GM06990 (cell line): ENCODE measurements around the gene COL16A1.

Experiments
- DNase-seq: peaks from one replicate; pipeline ENCODE4 v3.0.0-alpha.2; 2011; ENCODE audit not compliant: insufficient read length; ENCODE audit errors: extremely low read depth
- H3K27me3 ChIP-seq: replicated peaks from 2 replicates; pipeline ENCODE4 v1.6.0; 2011; ENCODE audit warnings: low read length; ENCODE audit not compliant: control insufficient read depth, insufficient read depth
- H3K36me3 ChIP-seq: 2 replicates; pipeline ENCODE4 v1.5.1; 2011; ENCODE audit warnings: low read length; ENCODE audit not compliant: control insufficient read depth, insufficient read depth
- H3K4me3 ChIP-seq: replicated peaks from 2 replicates; pipeline ENCODE4 v1.5.1; 2011; ENCODE audit warnings: low read depth, mild to moderate bottlenecking, control low read depth, low read length
- CTCF ChIP-seq: IDR thresholded peaks from 2 replicates; pipeline ENCODE4 v1.5.1; 2011; ENCODE audit warnings: low read length, control low read depth, mild to moderate bottlenecking, inconsistent platforms; ENCODE audit not compliant: insufficient read depth, poor library complexity, severe bottlenecking

The COL16A1 gene

DNA sequence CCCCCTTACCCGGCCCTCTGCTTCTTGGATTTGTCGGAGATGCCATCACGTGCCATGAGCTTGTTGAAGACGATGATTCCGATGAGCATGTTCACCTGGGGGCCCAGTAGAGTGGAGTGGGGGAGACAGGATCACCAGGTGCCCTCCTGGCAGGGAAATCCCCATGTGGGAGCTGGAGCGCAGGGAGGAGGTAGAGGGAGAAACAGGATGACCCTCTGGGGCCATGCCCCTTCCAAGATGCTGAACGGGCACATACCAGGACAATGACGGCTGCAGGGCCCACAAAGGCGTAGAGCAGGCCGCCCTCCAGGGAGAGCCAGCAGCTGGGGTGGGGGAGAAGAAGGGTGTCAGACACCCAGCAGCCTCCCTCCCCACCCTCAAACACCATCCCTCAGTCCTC, 31.8 kb upstream of the COL16A1 start:
- Histone ChIP-seq H3K36me3 (no peaks in the 10 kb centered on the region), H3K27me3 (peaks cover 1% of the 10 kb centered on the region; the same call in 1 of the 2 replicates), H3K4me3 (no peak overlapping the region)
- no peak for TF ChIP-seq CTCF
- no peak for DNase-seq

GRCh38 chr1:31734582-31735107, 30.8 kb upstream of the COL16A1 start:
- no peak overlapping the region for H3K4me3 ChIP-seq
- TF ChIP-seq CTCF = no peak
- H3K27me3 ChIP-seq = peaks cover under 1% of the 10 kb centered on the region; the same call in 1 of the 2 replicates
- no peak for DNase-seq
- no peaks in the 10 kb centered on the region for H3K36me3 ChIP-seq

DNA sequence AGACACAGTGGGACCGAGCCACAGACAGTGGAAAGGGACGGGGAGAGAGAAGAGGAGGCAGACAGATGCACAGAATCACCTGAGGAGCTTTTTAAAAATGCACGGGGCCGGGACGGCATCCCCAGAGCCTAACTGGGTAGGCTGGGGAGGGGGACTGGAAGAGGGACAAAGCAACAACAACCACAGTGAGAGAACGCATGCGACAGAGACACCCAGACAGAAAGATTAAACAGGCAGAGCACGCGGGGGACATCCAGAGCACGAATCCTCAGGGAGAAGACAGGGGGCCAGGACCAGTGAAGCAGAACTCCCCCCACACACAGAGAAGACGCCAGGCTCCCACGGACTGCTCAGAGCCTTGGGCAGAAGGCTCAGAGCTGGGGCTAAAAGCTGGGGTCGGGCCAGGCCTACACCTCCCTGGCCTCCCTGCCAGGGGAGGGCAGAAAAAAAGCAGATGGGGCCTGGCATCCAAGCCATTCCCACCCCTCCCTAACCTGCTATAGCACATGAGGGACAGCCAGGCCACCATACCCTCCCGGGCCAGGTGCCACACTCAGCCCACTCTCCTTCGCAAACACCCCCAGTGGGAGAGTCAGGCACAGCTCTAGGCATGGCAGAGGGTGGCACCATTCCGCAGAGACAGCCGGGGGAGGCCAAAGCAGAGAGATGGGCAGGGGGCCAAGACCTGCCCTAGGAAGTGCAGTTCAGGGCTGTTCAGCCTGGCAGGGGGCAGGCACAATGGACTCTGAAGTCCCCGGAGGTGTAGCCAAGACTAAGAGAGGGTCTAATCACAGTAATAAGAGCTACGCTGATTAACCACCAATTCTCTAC, 29.8 kb upstream of the COL16A1 start:
- TF ChIP-seq CTCF = no peak
- Histone ChIP-seq H3K36me3 (no peaks in the 10 kb centered on the region), H3K4me3 (no peak overlapping the region), H3K27me3 (no peaks in the 10 kb centered on the region; the same call in 1 of the 2 replicates)
- DNase-seq = no peak

- DNase-seq = no peak
- no peak overlapping the region for H3K4me3 ChIP-seq
Observed at GRCh38 chr1:31732751-31733289, 29.0 kb upstream of the COL16A1 start.

DNA sequence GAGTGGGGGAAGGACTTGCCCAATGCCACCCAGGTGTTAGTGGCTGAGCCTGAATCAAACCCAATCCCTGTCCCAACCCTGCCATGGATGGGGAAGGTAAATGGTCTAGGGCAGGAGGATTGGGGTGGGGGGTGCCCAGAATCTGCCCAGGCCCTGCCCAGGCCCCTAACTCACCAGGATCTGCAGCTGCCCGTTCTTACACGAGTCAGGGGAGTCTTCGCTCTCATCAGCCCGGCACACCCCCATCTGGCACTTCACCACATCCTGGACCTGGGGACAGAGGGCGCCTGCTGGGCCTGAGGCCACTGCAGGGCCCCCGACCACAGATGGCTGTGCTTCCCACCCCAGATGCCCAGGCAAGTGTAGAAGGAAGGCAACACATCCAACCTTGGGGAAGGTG, 28.5 kb upstream of the COL16A1 start:
- Histone ChIP-seq H3K36me3 (no peaks in the 10 kb centered on the region), H3K27me3 (no peaks in the 10 kb centered on the region; the same call in 1 of the 2 replicates)

More at GRCh38 chr1:31732751-31733289, 29.0 kb upstream of the COL16A1 start:
- TF ChIP-seq CTCF = no peak
- Histone ChIP-seq H3K36me3 (no peaks in the 10 kb centered on the region), H3K27me3 (no peaks in the 10 kb centered on the region; the same call in 1 of the 2 replicates)

More for the DNA sequence above, 28.5 kb upstream of the COL16A1 start:
- TF ChIP-seq CTCF = no peak
- no peak for DNase-seq
- H3K4me3 ChIP-seq = no peak overlapping the region
